Suprapubic skin (tissue), 4 donors: ENCODE measurements around the gene ASF1B. TPM values are rescaled to one million over a fixed set of nuclear protein-coding genes. Genes with fewer than 3 reads are reported as not detected.

Source experiments
- DNase-seq, 2 donors: peaks; one replicate each; pipeline ENCODE4 v3.0.0-alpha.2; 2019; ENCODE audit warnings: low spot score in 2 of 2
- H3K27ac ChIP-seq: fragments of 200-600 bp; sonication (generic); one replicate; pipeline ENCODE4 v1.5.1; 2019
- H3K27me3 ChIP-seq: fragments of 200-600 bp; sonication (generic); one replicate; pipeline ENCODE4 v1.5.1; 2019
- H3K36me3 ChIP-seq: fragments of 200-600 bp; sonication (generic); one replicate; pipeline ENCODE4 v1.5.1; 2019
- H3K4me1 ChIP-seq: fragments of 200-600 bp; sonication (generic); one replicate; pipeline ENCODE4 v1.5.1; 2019
- H3K4me3 ChIP-seq: fragments of 200-600 bp; sonication (generic); one replicate; pipeline ENCODE4 v1.5.1; 2019; ENCODE audit warnings: mild to moderate bottlenecking
- H3K9me3 ChIP-seq: fragments of 200-600 bp; sonication (generic); one replicate; pipeline ENCODE4 v1.5.1; 2019
- EP300 ChIP-seq: sonication (generic); formaldehyde crosslinking; IDR thresholded peaks from one replicate; pipeline ENCODE4 v1.6.1; 2017; ENCODE audit warnings: antibody characterized with exemption
- POLR2A ChIP-seq, 2 donors: fragments of 450-650 bp; IDR thresholded peaks; one replicate each; pipeline ENCODE4 v1.6.1; 2017; ENCODE audit warnings: antibody characterized with exemption in 2 of 2, mild to moderate bottlenecking in 2 of 2, moderate library complexity in 2 of 2
- POLR2AphosphoS5 ChIP-seq, 3 donors: sonication (generic); formaldehyde crosslinking; IDR thresholded peaks; one replicate each; pipeline ENCODE4 v1.6.1; 2017; ENCODE audit warnings: antibody characterized with exemption in 3 of 3
- WGBS: methylation state at CpG from one replicate; pipeline ENCODE4 v1.1.5; 2018; 5-methylcytosine and 5-hydroxymethylcytosine counted together
- total RNA-seq, 4 donors: library from RNA; depleted of rRNA; stranded (reverse); fragments of >200 nt; gene quantifications; one replicate each; pipeline ENCODE4 v1.1.0, GENCODE V29; 2016
- TF ChIP-seq, protein P1 (sequence below), 2 donors: fragments of 200-600 bp in 1 of 2; fragments of 450-650 bp in 1 of 2; sonication (generic) in 1 of 2; IDR thresholded peaks; one replicate each; pipeline ENCODE4 v1.5.1; 2016 to 2019; ENCODE audit warnings: antibody characterized with exemption in 2 of 2, mild to moderate bottlenecking in 1 of 2, moderate library complexity in 1 of 2

Gene ASF1B
- total RNA-seq, 4 donors from 2014 or later, result 3.4 to 8.8 (median 7.8) TPM

- Histone ChIP-seq H3K36me3 (no peaks in the 10 kb centered on the region), H3K4me3 (peak overlapping the region; percentile 86), H3K9me3 (no peaks in the 10 kb centered on the region), H3K27ac (peak overlapping the region; percentile 92), H3K4me1 (peaks cover 41% of the 10 kb centered on the region), H3K27me3 (no peaks in the 10 kb centered on the region)
- TF ChIP-seq POLR2AphosphoS5 (IDR thresholded peaks at IDR 0.05), result no peak
- TF ChIP-seq, protein P1, sequence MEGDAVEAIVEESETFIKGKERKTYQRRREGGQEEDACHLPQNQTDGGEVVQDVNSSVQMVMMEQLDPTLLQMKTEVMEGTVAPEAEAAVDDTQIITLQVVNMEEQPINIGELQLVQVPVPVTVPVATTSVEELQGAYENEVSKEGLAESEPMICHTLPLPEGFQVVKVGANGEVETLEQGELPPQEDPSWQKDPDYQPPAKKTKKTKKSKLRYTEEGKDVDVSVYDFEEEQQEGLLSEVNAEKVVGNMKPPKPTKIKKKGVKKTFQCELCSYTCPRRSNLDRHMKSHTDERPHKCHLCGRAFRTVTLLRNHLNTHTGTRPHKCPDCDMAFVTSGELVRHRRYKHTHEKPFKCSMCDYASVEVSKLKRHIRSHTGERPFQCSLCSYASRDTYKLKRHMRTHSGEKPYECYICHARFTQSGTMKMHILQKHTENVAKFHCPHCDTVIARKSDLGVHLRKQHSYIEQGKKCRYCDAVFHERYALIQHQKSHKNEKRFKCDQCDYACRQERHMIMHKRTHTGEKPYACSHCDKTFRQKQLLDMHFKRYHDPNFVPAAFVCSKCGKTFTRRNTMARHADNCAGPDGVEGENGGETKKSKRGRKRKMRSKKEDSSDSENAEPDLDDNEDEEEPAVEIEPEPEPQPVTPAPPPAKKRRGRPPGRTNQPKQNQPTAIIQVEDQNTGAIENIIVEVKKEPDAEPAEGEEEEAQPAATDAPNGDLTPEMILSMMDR (IDR thresholded peaks at IDR 0.05), result peak; percentile 47 to 80
- TF ChIP-seq POLR2A (IDR thresholded peaks at IDR 0.05), result peak in 1 of 2 donors; percentile 31
- TF ChIP-seq EP300, result no peak
- WGBS, result 0% methylated on average over 35 of the region's 106 CpGs
- no peak for DNase-seq
Measured at GRCh38 chr19:14073261-14073924, 63.0 kb downstream of the ASF1B start.

DNA sequence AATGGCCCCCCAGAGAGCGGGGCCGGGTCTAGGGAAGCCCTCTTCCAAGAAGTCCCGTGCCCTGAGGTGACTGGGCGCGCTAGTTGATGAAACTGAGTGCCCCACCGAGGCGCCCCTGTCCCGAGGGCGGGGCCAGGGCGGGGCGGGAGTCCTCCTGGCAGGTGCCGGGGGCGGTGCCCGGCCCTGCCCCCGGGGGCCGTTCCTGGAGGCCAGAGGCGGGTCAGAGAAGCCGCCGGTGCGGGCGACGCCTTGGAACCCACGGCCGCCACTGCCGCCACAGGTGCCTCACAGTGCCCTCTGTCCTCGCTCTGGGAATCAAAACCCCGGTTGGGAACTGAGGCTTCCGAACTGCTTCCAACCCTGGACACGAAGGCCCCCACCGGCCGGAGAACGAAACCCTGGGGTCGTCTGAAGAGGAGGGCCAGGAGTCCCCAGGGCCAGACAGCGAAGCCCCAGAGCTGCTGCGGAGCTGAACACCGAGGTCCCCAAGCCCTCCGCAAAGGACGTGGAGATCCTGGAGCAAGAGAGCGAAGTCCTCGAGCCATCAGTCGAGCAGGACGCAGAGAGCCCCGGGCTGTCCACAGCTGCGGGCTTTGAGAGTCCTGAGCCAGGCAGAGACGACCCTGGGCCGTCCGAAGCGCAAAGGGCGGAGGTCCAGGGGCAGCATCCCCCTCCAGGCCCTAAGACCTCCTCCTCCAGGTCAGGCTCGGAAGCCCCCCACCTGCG is 63.7 kb downstream of the ASF1B start, which contains the start of gene MISP3:
TSS of gene MISP3 (plus strand) at position 252 of the 726 bp plus-strand sequence. CDS start 524 bp downstream, outside the sequence.
- Histone ChIP-seq H3K36me3 (no peaks in the 10 kb centered on the region), H3K4me1 (peaks cover 41% of the 10 kb centered on the region), H3K4me3 (peak within 1 kb of the TSS; percentile 86), H3K27ac (peak within 1 kb of the TSS; percentile 92), H3K27me3 (no peaks in the 10 kb centered on the region), H3K9me3 (no peaks in the 10 kb centered on the region)
- no peak for TF ChIP-seq POLR2AphosphoS5 (IDR thresholded peaks at IDR 0.05)
- no peak for TF ChIP-seq EP300
- TF ChIP-seq, protein P1 (IDR thresholded peaks at IDR 0.05), result no peak
- DNase-seq, result no peak
- 0% methylated on average over 1 of the region's 51 CpGs for WGBS

DNA sequence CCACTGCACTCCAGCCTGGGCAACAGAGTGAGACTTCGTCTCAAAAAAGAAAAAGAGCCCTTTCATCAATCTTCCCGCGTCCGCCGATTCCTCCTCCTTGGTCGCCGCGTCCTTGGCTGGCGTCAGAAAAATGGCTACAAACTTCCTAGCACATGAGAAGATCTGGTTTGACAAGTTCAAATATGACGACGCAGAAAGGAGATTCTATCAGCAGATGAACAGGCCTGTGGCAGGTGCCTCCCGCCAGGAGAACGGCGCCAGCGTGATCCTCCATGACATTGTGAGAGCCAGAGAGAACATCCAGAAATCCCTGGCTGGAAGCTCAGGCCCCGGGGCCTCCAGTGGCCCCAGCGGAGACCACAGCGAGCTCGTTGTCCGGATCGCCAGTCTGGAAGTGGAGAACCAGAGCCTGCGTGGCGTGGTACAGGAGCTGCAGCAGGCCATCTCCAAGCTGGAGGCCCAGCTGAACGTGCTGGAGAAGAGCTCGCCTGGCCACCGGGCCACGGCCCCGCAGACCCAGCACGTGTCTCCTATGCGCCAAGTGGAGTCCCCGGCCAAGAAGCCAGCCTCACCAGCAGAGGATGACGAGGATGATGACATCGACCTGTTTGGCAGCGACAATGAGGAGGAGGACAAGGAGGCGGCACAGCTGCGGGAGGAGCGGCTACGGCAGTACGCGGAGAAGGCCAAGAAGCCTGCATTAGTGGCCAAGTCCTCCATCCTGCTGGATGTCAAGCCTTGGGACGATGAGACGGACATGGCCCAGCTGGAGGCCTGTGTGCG is 65.9 kb downstream of the ASF1B start:
- Histone ChIP-seq H3K36me3 (no peaks in the 10 kb centered on the region), H3K27me3 (no peaks in the 10 kb centered on the region), H3K9me3 (no peaks in the 10 kb centered on the region), H3K4me3 (no peak overlapping the region), H3K4me1 (peaks cover 38% of the 10 kb centered on the region), H3K27ac (peak overlapping the region; percentile 72)
- TF ChIP-seq POLR2AphosphoS5 (IDR thresholded peaks at IDR 0.05), result no peak
- TF ChIP-seq EP300, result no peak
- TF ChIP-seq, protein P1 (IDR thresholded peaks at IDR 0.05), result no peak
- no peak for TF ChIP-seq POLR2A (IDR thresholded peaks at IDR 0.05)
- no peak for DNase-seq
- 84% methylated on average over 39 of the region's 43 CpGs for WGBS

Other genes starting within 250 kb of the ASF1B start
- 10 to 100 TPM in 2 of 4 donors, 1 to 10 TPM in 2; 7.6 to 23.0 (median 9.9) TPM for gene BRME1, start 230.5 kb downstream of the ASF1B start, total RNA-seq
- gene CC2D1A, start 230.4 kb downstream of the ASF1B start, total RNA-seq, result 10 to 100 TPM; 48.0 to 94.9 (median 66.7) TPM
- gene PODNL1, start 198.2 kb downstream of the ASF1B start, total RNA-seq, result 10 to 100 TPM in 1 of 4 donors, 1 to 10 TPM in 3; 2.3 to 10.6 (median 5.7) TPM
- gene DCAF15, start 184.1 kb downstream of the ASF1B start, total RNA-seq, result 10 to 100 TPM; 38.3 to 52.3 (median 46.2) TPM
- 10 to 100 TPM in 2 of 4 donors, 1 to 10 TPM in 2; 6.8 to 13.2 (median 10.1) TPM for gene RFX1, start 130.3 kb downstream of the ASF1B start, total RNA-seq
- not detected for gene RLN3, start 108.4 kb downstream of the ASF1B start, total RNA-seq
- 1 to 10 TPM in 3 of 4 donors, under 1 TPM in 1; 0.76 to 2.5 (median 1.5) TPM for gene IL27RA, start 104.8 kb downstream of the ASF1B start, total RNA-seq
- gene PALM3, start 74.5 kb downstream of the ASF1B start, total RNA-seq, result not detected
- 10 to 100 TPM; 10.5 to 18.5 (median 15.9) TPM for gene MISP3, start 63.8 kb downstream of the ASF1B start, total RNA-seq
- not detected for gene C19orf67, start 50.8 kb downstream of the ASF1B start, total RNA-seq
- 10 to 100 TPM; 22.4 to 34.9 (median 29.1) TPM for gene SAMD1, start 45.8 kb downstream of the ASF1B start, total RNA-seq
- gene PRKACA, start 18.8 kb downstream of the ASF1B start, total RNA-seq, result 10 to 100 TPM; 22.1 to 42.6 (median 31.2) TPM
- gene ADGRL1, start 69.6 kb upstream of the ASF1B start, total RNA-seq, result 10 to 100 TPM; 22.3 to 36.4 (median 27.3) TPM
- gene ADGRE5, start 244.9 kb upstream of the ASF1B start, total RNA-seq, result 10 to 100 TPM in 3 of 4 donors, 1 to 10 TPM in 1; 5.1 to 24.2 (median 11.5) TPM